Vagina (tissue), 2 donors: ENCODE measurements around the gene SLBP.

ENCODE experiments used
- CTCF ChIP-seq, 3 experiments: fragments of 450-650 bp in 2 of 3; fragments of 200-600 bp in 1 of 3; sonication (generic) in 1 of 3; IDR thresholded peaks; one replicate each; pipeline ENCODE4 v1.5.1; 2017 to 2019; ENCODE audit warnings: antibody characterized with exemption in 3 of 3, mild to moderate bottlenecking in 2 of 3, moderate library complexity in 2 of 3
- POLR2A ChIP-seq, 2 donors: fragments of 450-650 bp; IDR thresholded peaks; one replicate each; pipeline ENCODE4 v1.6.1; 2017; ENCODE audit warnings: antibody characterized with exemption in 2 of 2, mild to moderate bottlenecking in 2 of 2, moderate library complexity in 2 of 2

GRCh38 chr4:1667273-1667672, 44.8 kb downstream of the SLBP start:
- TF ChIP-seq CTCF (IDR thresholded peaks at IDR 0.05), result no peak
- no peak for TF ChIP-seq POLR2A (IDR thresholded peaks at IDR 0.05)
